Thoracic aorta (tissue), 2 donors: Measurements from ENCODE around the gene TCF7L2. TPM values are rescaled to one million over a fixed set of nuclear protein-coding genes. Genes with fewer than 3 reads are reported as not detected.

Experiments
- ATAC-seq: fragments of 150-250 bp; one replicate; pipeline ENCODE4 v1.8.0; 2017; ENCODE audit warnings: low read depth; ENCODE audit not compliant: insufficient number of reproducible peaks, low FRiP score
- DNase-seq: peaks from one replicate; pipeline ENCODE4 v3.0.0-alpha.2; 2020; ENCODE audit warnings: low spot score
- H3K27ac ChIP-seq, 2 donors: fragments of 200-600 bp; sonication (generic); 1 replicate in 1 of 2; 2 replicates in 1 of 2; pipeline ENCODE4 v1.5.1; 2016; ENCODE audit warnings: mild to moderate bottlenecking in 2 of 2, moderate library complexity in 2 of 2
- H3K27me3 ChIP-seq: fragments of 200-600 bp; sonication (generic); replicated peaks from 2 replicates; pipeline ENCODE4 v1.6.0; 2016; ENCODE audit warnings: mild to moderate bottlenecking; ENCODE audit not compliant: insufficient read depth
- H3K36me3 ChIP-seq: fragments of 200-600 bp; sonication (generic); one replicate; pipeline ENCODE4 v1.5.1; 2016
- H3K4me1 ChIP-seq, 2 donors: fragments of 200-600 bp; sonication (generic); 1 replicate in 1 of 2; 2 replicates in 1 of 2; pipeline versions ENCODE4 v1.5.1 to v1.6.0; 2016; ENCODE audit warnings: low read depth in 2 of 2, mild to moderate bottlenecking in 1 of 2; ENCODE audit not compliant: control insufficient read depth in 1 of 2
- H3K4me3 ChIP-seq: fragments of 200-600 bp; sonication (generic); 2 replicates; pipeline ENCODE4 v1.5.1; 2016; ENCODE audit warnings: mild to moderate bottlenecking
- H3K9me3 ChIP-seq: fragments of 200-600 bp; sonication (generic); 2 replicates; pipeline ENCODE4 v1.5.1; 2016
- total RNA-seq, 2 donors: library from RNA; depleted of rRNA; stranded (reverse); fragments of >200 nt; gene quantifications; one replicate each; pipeline versions ENCODE4 v1.1.0 to v1.2.3, GENCODE V29; 2016
- TF ChIP-seq, protein P1 (sequence below): fragments of 200-600 bp; sonication (generic); IDR thresholded peaks from one replicate; pipeline ENCODE4 v1.5.1; 2019; ENCODE audit warnings: antibody characterized with exemption

The TCF7L2 gene
- total RNA-seq, 2 donors from 2014 or later = 21.4 to 50.5 TPM

DNA sequence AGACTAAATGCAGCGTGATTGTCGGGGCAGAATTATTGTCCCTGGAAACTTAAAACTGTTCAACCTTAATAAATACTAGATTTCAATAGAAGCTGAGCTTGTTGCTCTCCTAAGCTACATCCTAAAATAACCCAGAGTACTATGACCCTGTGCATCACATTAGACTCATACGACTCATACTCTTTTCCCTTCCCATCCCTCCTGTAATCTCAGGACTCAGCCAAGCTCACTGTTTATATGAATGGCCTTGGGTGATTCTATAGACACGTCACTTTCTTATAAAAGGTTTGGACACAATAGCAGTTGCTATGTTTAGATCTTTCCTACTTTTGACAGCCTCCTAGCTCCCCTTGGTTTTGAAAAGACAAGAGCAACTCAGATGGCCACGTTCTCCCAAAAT, 17.2 kb downstream of the TCF7L2 start:
- DNase-seq = no peak
- H3K36me3 ChIP-seq = peaks cover 6% of the 10 kb centered on the region
- TF ChIP-seq, protein P1, sequence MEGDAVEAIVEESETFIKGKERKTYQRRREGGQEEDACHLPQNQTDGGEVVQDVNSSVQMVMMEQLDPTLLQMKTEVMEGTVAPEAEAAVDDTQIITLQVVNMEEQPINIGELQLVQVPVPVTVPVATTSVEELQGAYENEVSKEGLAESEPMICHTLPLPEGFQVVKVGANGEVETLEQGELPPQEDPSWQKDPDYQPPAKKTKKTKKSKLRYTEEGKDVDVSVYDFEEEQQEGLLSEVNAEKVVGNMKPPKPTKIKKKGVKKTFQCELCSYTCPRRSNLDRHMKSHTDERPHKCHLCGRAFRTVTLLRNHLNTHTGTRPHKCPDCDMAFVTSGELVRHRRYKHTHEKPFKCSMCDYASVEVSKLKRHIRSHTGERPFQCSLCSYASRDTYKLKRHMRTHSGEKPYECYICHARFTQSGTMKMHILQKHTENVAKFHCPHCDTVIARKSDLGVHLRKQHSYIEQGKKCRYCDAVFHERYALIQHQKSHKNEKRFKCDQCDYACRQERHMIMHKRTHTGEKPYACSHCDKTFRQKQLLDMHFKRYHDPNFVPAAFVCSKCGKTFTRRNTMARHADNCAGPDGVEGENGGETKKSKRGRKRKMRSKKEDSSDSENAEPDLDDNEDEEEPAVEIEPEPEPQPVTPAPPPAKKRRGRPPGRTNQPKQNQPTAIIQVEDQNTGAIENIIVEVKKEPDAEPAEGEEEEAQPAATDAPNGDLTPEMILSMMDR = no peak
- no peaks in the 10 kb centered on the region for H3K27me3 ChIP-seq
- H3K9me3 ChIP-seq = no peaks in the 10 kb centered on the region
- ATAC-seq = no peak
- no peak overlapping the region for H3K4me3 ChIP-seq
- peaks cover 3 to 56% of the 10 kb centered on the region in 2 donors for H3K4me1 ChIP-seq
- no peak overlapping the region for H3K27ac ChIP-seq

DNA sequence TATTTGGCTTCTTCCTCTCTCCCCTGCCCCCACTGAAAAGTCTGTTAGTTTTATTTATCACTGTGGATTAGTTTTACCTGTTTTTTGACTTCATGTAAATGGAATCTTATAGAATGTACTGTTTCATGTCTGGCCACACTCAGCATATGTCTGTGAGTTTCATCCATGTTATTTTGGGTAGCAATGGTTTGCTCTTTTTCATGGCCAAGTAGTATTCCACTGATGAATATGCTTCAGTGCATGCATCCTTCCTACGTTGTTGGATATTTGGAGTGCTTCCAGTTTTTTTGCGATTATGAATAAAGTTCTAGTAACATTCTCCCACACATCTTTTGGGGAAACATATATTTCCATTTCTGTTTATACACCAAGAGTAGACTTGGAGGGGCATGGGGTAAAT, 19.1 kb downstream of the TCF7L2 start:
- H3K4me1 ChIP-seq = peaks cover 0 to 39% of the 10 kb centered on the region in 2 donors
- no peaks in the 10 kb centered on the region for H3K27me3 ChIP-seq
- no peak overlapping the region for H3K27ac ChIP-seq
- no peak overlapping the region for H3K4me3 ChIP-seq
- no peaks in the 10 kb centered on the region for H3K9me3 ChIP-seq
- ATAC-seq = no peak
- TF ChIP-seq, protein P1 = no peak
- DNase-seq = no peak
- H3K36me3 ChIP-seq = peaks cover 9% of the 10 kb centered on the region

DNA sequence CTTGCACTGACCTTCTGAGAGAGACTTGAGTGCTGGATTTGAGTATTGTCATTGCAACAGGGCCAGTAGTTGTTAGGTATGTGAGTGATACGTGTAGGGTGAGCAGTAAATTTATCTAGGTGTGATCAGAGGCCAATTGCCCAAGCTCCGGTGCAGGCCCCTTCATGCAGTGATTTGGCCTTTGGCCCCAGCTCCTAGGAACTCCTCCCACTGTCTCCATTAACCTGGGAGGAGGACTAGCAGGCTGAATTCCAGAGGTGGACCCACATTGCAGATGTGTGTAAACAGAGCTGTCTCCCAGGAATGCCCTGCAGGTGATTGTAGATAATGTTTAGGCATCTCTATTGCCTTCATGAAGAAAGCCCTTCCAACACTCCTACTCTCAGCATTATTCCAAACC, 19.5 kb downstream of the TCF7L2 start:
- TF ChIP-seq, protein P1 = no peak
- no peak for DNase-seq
- Histone ChIP-seq H3K27me3 (no peaks in the 10 kb centered on the region), H3K9me3 (no peaks in the 10 kb centered on the region), H3K4me3 (no peak overlapping the region), H3K27ac (no peak overlapping the region), H3K36me3 (peaks cover 9% of the 10 kb centered on the region), H3K4me1 (peaks cover 0 to 35% of the 10 kb centered on the region in 2 donors)
- no peak for ATAC-seq

DNA sequence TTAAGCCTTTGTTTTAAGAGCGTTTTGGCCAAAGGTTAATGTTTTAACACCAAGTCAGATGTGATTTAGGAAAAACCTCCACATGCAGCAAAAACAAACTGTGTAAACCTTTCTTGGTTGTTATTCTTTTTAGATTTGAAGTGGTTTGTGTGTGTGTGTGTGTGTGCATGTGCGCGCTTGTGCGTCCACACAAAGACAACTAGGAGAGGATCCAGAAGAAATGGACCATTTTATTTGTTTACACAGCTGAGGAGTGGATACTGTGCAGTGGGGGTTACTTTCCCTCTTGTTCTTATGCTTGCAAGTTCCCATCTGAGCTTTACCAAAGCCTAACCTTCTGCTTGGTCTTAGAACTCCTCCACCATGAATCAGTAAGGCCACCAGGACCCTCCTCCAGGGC, 20.0 kb downstream of the TCF7L2 start:
- H3K4me1 ChIP-seq = peaks cover 0 to 32% of the 10 kb centered on the region in 2 donors

DNA sequence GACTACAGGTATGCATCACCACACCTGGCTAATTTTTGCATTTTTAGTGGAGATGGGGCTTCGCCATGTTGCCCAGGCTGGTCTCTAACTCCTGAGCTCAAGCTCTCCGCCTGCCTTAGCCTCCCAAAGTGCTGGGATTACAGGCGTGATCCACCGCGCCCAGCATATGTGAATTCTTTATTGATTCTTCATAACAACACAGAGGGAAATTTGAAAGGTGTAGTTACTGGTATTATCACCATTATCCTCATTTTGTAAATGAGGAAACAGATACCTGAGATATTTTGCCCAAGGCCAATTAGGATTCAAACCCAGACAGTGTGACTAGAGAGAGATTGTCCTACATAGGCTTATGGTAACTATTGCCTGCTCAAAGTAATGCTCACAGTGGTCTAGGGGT, 22.6 kb downstream of the TCF7L2 start:
- no peaks in the 10 kb centered on the region for H3K27me3 ChIP-seq
- no peak overlapping the region for H3K4me3 ChIP-seq
- peaks cover 0 to 15% of the 10 kb centered on the region in 2 donors for H3K4me1 ChIP-seq
- TF ChIP-seq, protein P1 = no peak
- H3K36me3 ChIP-seq = peaks cover 16% of the 10 kb centered on the region
- ATAC-seq (no peak), DNase-seq (no peak)
- H3K9me3 ChIP-seq = no peaks in the 10 kb centered on the region
- H3K27ac ChIP-seq = no peak overlapping the region

More for the DNA sequence above, 20.0 kb downstream of the TCF7L2 start:
- Histone ChIP-seq H3K27me3 (no peaks in the 10 kb centered on the region), H3K36me3 (peaks cover 9% of the 10 kb centered on the region), H3K27ac (no peak overlapping the region), H3K9me3 (no peaks in the 10 kb centered on the region), H3K4me3 (no peak overlapping the region)
- no peak for DNase-seq
- TF ChIP-seq, protein P1 = no peak
- ATAC-seq = no peak
